WTC11 (cell line): ENCODE data around the gene ROR2.

Source experiments
- ATF3 ChIP-seq: sonication (generic); formaldehyde crosslinking; conservative IDR thresholded peaks from 2 replicates; pipeline ENCODE4 v1.8.1; 2022; ENCODE audit warnings: mild to moderate bottlenecking, missing genetic modification reagents
- CREM ChIP-seq: sonication (generic); formaldehyde crosslinking; IDR thresholded peaks from 2 replicates; pipeline ENCODE4 v1.8.1; 2022; ENCODE audit warnings: mild to moderate bottlenecking, missing genetic modification reagents, moderate library complexity
- CTCF ChIP-seq: fragments of 200-600 bp; IDR thresholded peaks from 2 replicates; pipeline ENCODE4 v1.8.0; 2022; ENCODE audit warnings: antibody characterized with exemption
- FOXP4 ChIP-seq: sonication (generic); formaldehyde crosslinking; IDR thresholded peaks from 2 replicates; pipeline ENCODE4 v1.8.0; 2022; ENCODE audit warnings: mild to moderate bottlenecking, missing genetic modification reagents
- JUN ChIP-seq: sonication (generic); formaldehyde crosslinking; IDR thresholded peaks from 2 replicates; pipeline ENCODE4 v1.8.0; 2023; ENCODE audit warnings: mild to moderate bottlenecking, missing genetic modification reagents
- MAX ChIP-seq: sonication (generic); formaldehyde crosslinking; IDR thresholded peaks from 2 replicates; pipeline ENCODE4 v1.8.0; 2022; ENCODE audit warnings: mild to moderate bottlenecking, missing genetic modification reagents
- MXD4 ChIP-seq: fragments of 250-450 bp; sonication (Bioruptor Pico); IDR thresholded peaks from 2 replicates; pipeline ENCODE4 v1.8.0; 2021; ENCODE audit warnings: mild to moderate bottlenecking, moderate library complexity, borderline replicate concordance
- PRDM15 ChIP-seq: sonication (generic); formaldehyde crosslinking; IDR thresholded peaks from 2 replicates; pipeline ENCODE4 v1.8.0; 2022; ENCODE audit warnings: missing genetic modification reagents
- ZNF138 ChIP-seq: sonication (generic); formaldehyde crosslinking; conservative IDR thresholded peaks from 2 replicates; pipeline ENCODE4 v1.8.1; 2022; ENCODE audit warnings: mild to moderate bottlenecking, moderate library complexity, missing genetic modification reagents
- ZNF232 ChIP-seq: sonication (generic); formaldehyde crosslinking; IDR thresholded peaks from 2 replicates; pipeline ENCODE4 v1.8.0; 2022; ENCODE audit warnings: mild to moderate bottlenecking, missing genetic modification reagents

- TF ChIP-seq JUN (no peak), ATF3 (CRISPR knock-in tag) (no peak), CTCF (no peak), FOXP4 (no peak), ZNF138 (CRISPR knock-in tag) (no peak), ZNF232 (CRISPR knock-in tag) (no peak), CREM (CRISPR knock-in tag) (no peak), MAX (no peak), PRDM15 (CRISPR knock-in tag) (no peak), MXD4 (CRISPR knock-in tag) (no peak)
Measured at GRCh38 chr9:91951944-91952520, 2.0 kb upstream of the ROR2 start.
